HepG2 (cell line): Measurements from ENCODE around the gene BHLHE23. TPM values are rescaled to one million over a fixed set of nuclear protein-coding genes. Genes with fewer than 3 reads are reported as not detected.
A peak's percentile ranks its signal among the peaks of the same experiment; 100 is the strongest.

Experiments used
- ATAC-seq: fragments of 200-7000 bp; cut with Tn5 transposase; 3 replicates; pipeline ENCODE4 v1.9.1; 2020; ENCODE audit warnings: mild to moderate bottlenecking, moderate library complexity
- BruUV-seq: library from RNA; stranded (reverse); fragments of 400-500 nt; replicated peaks from 2 replicates; lab custom pipeline; 2021; lab: Mats Ljungman, UMichigan
- CTCF ChIA-PET: fragments of 300-600 bp; formaldehyde crosslinking; extraction: SDS; loops from one replicate; lab custom pipeline; 2021; ENCODE audit warnings: low total read pairs, inconsistent platforms, low intra/inter-chr PET ratio; lab: Yijun Ruan, JAX
- POLR2A ChIA-PET: fragments of 350-600 bp; sonication (Branson Sonifier 250); formaldehyde crosslinking; loops from one replicate; lab custom pipeline; 2020; ENCODE audit warnings: antibody characterized with exemption, inconsistent platforms; lab: Yijun Ruan, JAX
- DNase-seq: peaks from one replicate; pipeline ENCODE4 v3.0.0-alpha.2; 2015; ENCODE audit warnings: low spot score
- FAIRE-seq: peaks from 3 replicates; lab custom pipeline; 2011; peaks lifted over from hg19 to GRCh38; lab: Jason Lieb, UNC
- H2AFZ ChIP-seq: one replicate; pipeline ENCODE4 v1.6.1; 2011; ENCODE audit warnings: low read length, inconsistent platforms
- H3K27ac ChIP-seq: fragments of 300-600 bp; 3 replicates; pipeline ENCODE4 v1.8.0; 2011; ENCODE audit warnings: mixed run types, mild to moderate bottlenecking, mixed read lengths, low read length, inconsistent platforms; ENCODE audit not compliant: insufficient read depth; ENCODE audit errors: extremely low read length
- H3K27me3 ChIP-seq, 2 experiments: fragments of 200-600 bp in 1 of 2; 2 replicates in 1 of 2; 3 replicates in 1 of 2; pipeline versions ENCODE4 v1.6.0 to v1.8.0; 2011; ENCODE audit warnings: low read length in 2 of 2, mild to moderate bottlenecking in 2 of 2, moderate library complexity in 2 of 2, inconsistent platforms in 1 of 2; ENCODE audit not compliant: insufficient read depth in 2 of 2, control insufficient read depth in 1 of 2
- H3K36me3 ChIP-seq, 2 experiments: fragments of 200-600 bp in 1 of 2; replicated peaks in 1 of 2; 2 replicates in 1 of 2; 3 replicates in 1 of 2; pipeline versions ENCODE4 v1.5.1 to v1.8.0; 2011; ENCODE audit warnings: low read length in 2 of 2, inconsistent platforms in 1 of 2; ENCODE audit not compliant: insufficient read depth in 2 of 2, control insufficient read depth in 1 of 2
- H3K4me1 ChIP-seq: 2 replicates; pipeline ENCODE4 v1.5.1; 2012; ENCODE audit warnings: low read length, inconsistent platforms; ENCODE audit not compliant: insufficient read depth
- H3K4me2 ChIP-seq: 2 replicates; pipeline ENCODE4 v1.6.0; 2011; ENCODE audit warnings: low read depth, low read length, inconsistent platforms
- H3K4me3 ChIP-seq, 3 experiments: fragments of 200-600 bp in 1 of 3; sonication (generic), shearing (Covaris generic) in 1 of 3; replicated peaks in 1 of 3; 2 replicates each; pipeline ENCODE4 v1.5.1; 2011 to 2016; ENCODE audit warnings: low read length in 3 of 3, inconsistent platforms in 2 of 3, low read depth in 2 of 3, mild to moderate bottlenecking in 2 of 3, control low read depth in 1 of 3, mixed read lengths in 1 of 3; ENCODE audit not compliant: insufficient read depth in 1 of 3
- H3K79me2 ChIP-seq: one replicate; pipeline ENCODE4 v1.6.1; 2011; ENCODE audit warnings: low read length, inconsistent platforms; ENCODE audit not compliant: insufficient read depth
- H3K9ac ChIP-seq: 2 replicates; pipeline ENCODE4 v1.6.0; 2011; ENCODE audit warnings: mild to moderate bottlenecking, low read depth, low read length, inconsistent platforms; ENCODE audit not compliant: insufficient read depth
- H3K9me3 ChIP-seq: 2 replicates; pipeline ENCODE4 v1.5.1; 2012; ENCODE audit warnings: mild to moderate bottlenecking, low read length
- H4K20me1 ChIP-seq: 2 replicates; pipeline ENCODE4 v1.6.0; 2011; ENCODE audit warnings: inconsistent platforms, mild to moderate bottlenecking, low read length, moderate library complexity; ENCODE audit not compliant: insufficient read depth
- HMGXB3 ChIP-seq: sonication (generic); formaldehyde crosslinking; IDR thresholded peaks from 2 replicates; pipeline ENCODE4 v1.4.0; 2020; ENCODE audit warnings: missing genetic modification reagents, borderline replicate concordance
- NCOA5 ChIP-seq: sonication (generic); formaldehyde crosslinking; IDR thresholded peaks from 2 replicates; pipeline ENCODE4 v1.4.0; 2020; ENCODE audit warnings: missing genetic modification reagents
- RBAK ChIP-seq: sonication (generic); formaldehyde crosslinking; IDR thresholded peaks from 2 replicates; pipeline ENCODE4 v1.5.1; 2020; ENCODE audit warnings: mild to moderate bottlenecking, missing genetic modification reagents
- SRSF1 ChIP-seq: fragments of 200-400 bp; formaldehyde crosslinking; optimal IDR thresholded peaks from 2 replicates; pipeline ENCODE3; 2017; ENCODE audit warnings: mild to moderate bottlenecking, low read depth, low read length, moderate library complexity
- ZNF280B ChIP-seq: sonication (generic); formaldehyde crosslinking; IDR thresholded peaks from 2 replicates; pipeline ENCODE4 v1.5.0; 2020; ENCODE audit warnings: missing genetic modification reagents, mild to moderate bottlenecking, borderline replicate concordance
- WGBS: methylation state at CpG from one replicate; pipeline ENCODE4 v1.1.6; 2017; ENCODE audit warnings: low lambda C conversion rate; 5-methylcytosine and 5-hydroxymethylcytosine counted together
- in situ Hi-C: cut with HindIII; loops from 2 replicates; pipeline ENCODE4 v1.10.0; 2017; ENCODE audit warnings: low pct_unique_long_range_greater_than_20kb; ENCODE audit not compliant: extremely low pct_ligation_motif_present
- intact Hi-C: fragments of 100-400 bp; cut with micrococcal nuclease; formaldehyde crosslinking; loops from one replicate; pipeline ENCODE4 v1.10.0; 2022; ENCODE audit not compliant: unreplicated experiment
- polyA plus RNA-seq, 8 experiments: library from polyadenylated mRNA; depleted of rRNA in 3 of 8; stranded (reverse) in 7 of 8; unstranded in 1 of 8; fragments of >200 nt; fragmentation: Illumina TruSeq in 4 of 8; extraction: Trizol in 4 of 8; gene quantifications; 2 replicates each; pipeline versions ENCODE4 v1.2.1 to v1.2.3, GENCODE V29; 2011 to 2016; ENCODE audit warnings: low read depth in 4 of 8, missing spikeins in 1 of 8, mixed read lengths in 1 of 8; ENCODE audit not compliant: insufficient read depth in 1 of 8
- total RNA-seq, 5 experiments: library from RNA; depleted of rRNA; stranded (reverse); fragments of >200 nt; fragmentation: Illumina TruSeq; extraction: Trizol; gene quantifications; 2 replicates each; pipeline ENCODE4 v1.2.3, GENCODE V29; 2016; ENCODE audit warnings: low read depth in 1 of 5

The BHLHE23 gene
- total and polyA plus RNA-seq, 2 of the 13 experiments (the other 11 are each of a cell fraction or from before 2014, with no cell fraction given): not detected

- Histone ChIP-seq H3K4me1 (no peaks in the 10 kb centered on the region), H3K79me2 (no peaks in the 10 kb centered on the region), H4K20me1 (peaks cover 3% of the 10 kb centered on the region; the same call in 1 of the 2 replicates), H3K9ac (no peak overlapping the region), H3K9me3 (no peaks in the 10 kb centered on the region), H3K4me3 (no peak overlapping the region), H2AFZ (no peak overlapping the region), H3K36me3 (no peaks in the 10 kb centered on the region), H3K4me2 (no peak overlapping the region), H3K27ac (no peak overlapping the region), H3K27me3 (peaks cover 49 to 87% of the 10 kb centered on the region in 2 experiments)
- no peak for FAIRE-seq
- TF ChIP-seq HMGXB3 (no peak), NCOA5 (CRISPR knock-in tag) (no peak), SRSF1 (no peak), RBAK (CRISPR knock-in tag) (no peak), ZNF280B (CRISPR knock-in tag) (0 out of 2 replicates have a peak, but pooled peaks have one; percentile 23)
- ATAC-seq: peak; percentile 19
- DNase-seq: no peak
- BruUV-seq: no TSS peak
- in situ Hi-C loops (no loop called here), intact Hi-C loops (no loop called here)
- POLR2A ChIA-PET: no interaction called here
- CTCF ChIA-PET: no interaction called here
- WGBS: 19% methylated on average over 16 of the region's 22 CpGs
Measured at GRCh38 chr20:62990306-62990825, 16.4 kb downstream of the BHLHE23 start.
